ENCODE results near the gene DSCAML1. TPM values are rescaled to one million over a fixed set of nuclear protein-coding genes. Genes with fewer than 3 reads are reported as not detected.

Gene DSCAML1
- total RNA-seq, 1 experiment from 2014 or later, result not detected

DNA sequence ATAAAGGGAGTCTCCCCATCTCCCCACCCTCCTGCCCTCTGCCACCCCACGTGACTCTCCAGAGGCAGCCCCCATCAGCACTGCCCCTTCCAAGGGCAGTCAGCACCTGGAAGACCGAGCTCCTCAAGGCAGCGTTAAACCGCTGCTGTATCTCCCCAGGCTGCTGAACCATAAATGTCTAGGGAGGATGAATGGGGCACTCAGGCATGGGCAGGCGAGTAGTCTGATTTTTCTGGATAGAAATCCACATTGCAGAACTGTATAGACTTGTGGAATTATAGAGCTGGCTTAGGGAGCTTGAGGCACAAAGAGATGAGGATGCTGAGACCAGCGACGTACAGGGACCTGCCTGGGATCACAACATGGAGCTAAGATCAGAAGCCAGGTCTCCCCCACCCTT is 269.7 kb downstream of the DSCAML1 start:
- Histone ChIP-seq H4K20me1 (ENCODE audit: insufficient read depth) (no peaks in the 10 kb centered on the region), H3K27ac (ENCODE audit: low read depth, low read length) (no peak overlapping the region), H3K36me3 (ENCODE audit: control insufficient read depth in 1 of 2, insufficient read depth in 2 of 2, low read length in 2 of 2) (no peaks in the 10 kb centered on the region), H3K9me2 (ENCODE audit: insufficient read depth) (no peaks in the 10 kb centered on the region), H3K79me2 (ENCODE audit: insufficient read depth, low read length) (no peaks in the 10 kb centered on the region), H3K4me2 (ENCODE audit: low read length) (no peak overlapping the region), H2AFZ (ENCODE audit: low read depth, low read length, poor library complexity, severe bottlenecking) (no peak overlapping the region), H3K4me3 (replicated peaks in 1 of 2; ENCODE audit: low read depth in 1 of 2, low read length in 2 of 2) (no peak overlapping the region), H3K9ac (ENCODE audit: low read length) (no peak overlapping the region), H3K9me3 (ENCODE audit: control insufficient read depth in 1 of 2, insufficient read depth in 1 of 2, low read depth in 1 of 2, low read length in 2 of 2) (no peaks in the 10 kb centered on the region), H3K4me1 (ENCODE audit: control insufficient read depth in 1 of 2, insufficient read depth in 2 of 2, low read length in 2 of 2) (no peaks in the 10 kb centered on the region), H3K27me3 (ENCODE audit: insufficient read depth, low read length) (peaks cover 5% of the 10 kb centered on the region; the same call in 1 of the 2 replicates)
- no peak for ATAC-seq
- TF ChIP-seq ELF1 (IDR thresholded peaks at IDR 0.05; ENCODE audit: borderline replicate concordance, low read depth) (no peak), CBX3 (IDR thresholded peaks at IDR 0.05; ENCODE audit: low read depth) (no peak)
- no TSS peak for BruUV-seq (replicated peaks)
- intact Hi-C loops (cut with micrococcal nuclease), result no loop called here
- POLR2A ChIA-PET, result no interaction called here
- CTCF ChIA-PET, result interaction anchor here (0.7 kb wide), 1 partner anchor 94 kb away, joined by 3 read pairs; no protein-coding TSS in a partner anchor
- no peak for DNase-seq (ENCODE audit: low read depth, low spot score)
- RAD21 ChIA-PET (ENCODE audit: low non-redundant PET in 1 of 2, low total read pairs in 2 of 2, uncharacterized antibody in 2 of 2, unreplicated experiment in 2 of 2), result no interaction called here

DNA sequence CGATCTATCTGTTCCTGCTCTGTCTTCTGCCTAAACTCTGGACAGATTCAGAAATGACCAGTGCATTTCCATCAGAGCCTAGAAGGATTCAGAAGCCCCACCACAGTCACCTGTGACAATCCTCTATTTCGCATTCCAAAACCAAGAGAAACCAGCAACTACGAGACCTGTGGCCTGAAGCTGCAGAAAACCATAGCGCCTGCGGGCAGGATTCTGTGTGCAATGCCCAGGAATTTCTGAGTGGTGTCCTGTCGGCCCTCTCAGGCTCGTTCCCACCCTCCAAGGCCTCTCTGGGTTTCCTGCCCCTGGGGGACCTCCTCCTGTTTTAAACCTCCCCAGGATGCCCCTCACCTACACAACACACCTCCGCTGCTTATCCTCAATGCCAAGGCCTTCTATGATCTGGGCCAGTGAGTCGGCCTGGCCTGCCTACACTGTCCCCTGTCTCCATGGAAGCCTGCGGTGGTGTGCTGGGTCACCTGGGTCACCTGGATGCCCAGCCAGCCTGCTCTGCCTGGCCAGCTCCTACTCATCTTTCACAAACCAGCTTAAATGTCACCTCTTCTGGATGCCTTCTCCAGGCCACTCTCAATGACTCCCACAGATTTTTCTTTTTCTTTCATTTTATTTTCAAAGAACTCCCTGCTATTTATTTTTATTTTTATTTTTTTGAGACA is 271.0 kb downstream of the DSCAML1 start:
- Histone ChIP-seq H3K36me3 (ENCODE audit: control insufficient read depth in 1 of 2, insufficient read depth in 2 of 2, low read length in 2 of 2) (no peaks in the 10 kb centered on the region), H3K9me3 (ENCODE audit: control insufficient read depth in 1 of 2, insufficient read depth in 1 of 2, low read depth in 1 of 2, low read length in 2 of 2) (no peaks in the 10 kb centered on the region), H3K4me2 (ENCODE audit: low read length) (no peak overlapping the region), H3K9ac (ENCODE audit: low read length) (no peak overlapping the region), H3K27me3 (ENCODE audit: insufficient read depth, low read length) (peaks cover 5% of the 10 kb centered on the region; the same call in 1 of the 2 replicates), H2AFZ (ENCODE audit: low read depth, low read length, poor library complexity, severe bottlenecking) (no peak overlapping the region), H3K4me3 (replicated peaks in 1 of 2; ENCODE audit: low read depth in 1 of 2, low read length in 2 of 2) (no peak overlapping the region), H3K27ac (ENCODE audit: low read depth, low read length) (no peak overlapping the region), H3K4me1 (ENCODE audit: control insufficient read depth in 1 of 2, insufficient read depth in 2 of 2, low read length in 2 of 2) (no peaks in the 10 kb centered on the region), H3K79me2 (ENCODE audit: insufficient read depth, low read length) (no peaks in the 10 kb centered on the region), H3K9me2 (ENCODE audit: insufficient read depth) (no peaks in the 10 kb centered on the region), H4K20me1 (ENCODE audit: insufficient read depth) (no peaks in the 10 kb centered on the region)
- no TSS peak for BruUV-seq (replicated peaks)
- no peak for DNase-seq (ENCODE audit: low read depth, low spot score)
- intact Hi-C loops (cut with micrococcal nuclease), result no loop called here
- CTCF ChIA-PET, result no interaction called here
- no peak for ATAC-seq
- RAD21 ChIA-PET (ENCODE audit: low non-redundant PET in 1 of 2, low total read pairs in 2 of 2, uncharacterized antibody in 2 of 2, unreplicated experiment in 2 of 2), result no interaction called here
- TF ChIP-seq JUND (IDR thresholded peaks at IDR 0.05) (no peak), ZFX (IDR thresholded peaks at IDR 0.05) (no peak)
- TF ChIP-seq, protein P1, sequence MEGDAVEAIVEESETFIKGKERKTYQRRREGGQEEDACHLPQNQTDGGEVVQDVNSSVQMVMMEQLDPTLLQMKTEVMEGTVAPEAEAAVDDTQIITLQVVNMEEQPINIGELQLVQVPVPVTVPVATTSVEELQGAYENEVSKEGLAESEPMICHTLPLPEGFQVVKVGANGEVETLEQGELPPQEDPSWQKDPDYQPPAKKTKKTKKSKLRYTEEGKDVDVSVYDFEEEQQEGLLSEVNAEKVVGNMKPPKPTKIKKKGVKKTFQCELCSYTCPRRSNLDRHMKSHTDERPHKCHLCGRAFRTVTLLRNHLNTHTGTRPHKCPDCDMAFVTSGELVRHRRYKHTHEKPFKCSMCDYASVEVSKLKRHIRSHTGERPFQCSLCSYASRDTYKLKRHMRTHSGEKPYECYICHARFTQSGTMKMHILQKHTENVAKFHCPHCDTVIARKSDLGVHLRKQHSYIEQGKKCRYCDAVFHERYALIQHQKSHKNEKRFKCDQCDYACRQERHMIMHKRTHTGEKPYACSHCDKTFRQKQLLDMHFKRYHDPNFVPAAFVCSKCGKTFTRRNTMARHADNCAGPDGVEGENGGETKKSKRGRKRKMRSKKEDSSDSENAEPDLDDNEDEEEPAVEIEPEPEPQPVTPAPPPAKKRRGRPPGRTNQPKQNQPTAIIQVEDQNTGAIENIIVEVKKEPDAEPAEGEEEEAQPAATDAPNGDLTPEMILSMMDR (IDR thresholded peaks at IDR 0.05 in 2 of 3, conservative IDR thresholded peaks at IDR 0.05 in 1 of 3; ENCODE audit: borderline replicate concordance in 1 of 3, insufficient read depth in 1 of 3, low read depth in 2 of 3, low read length in 2 of 3), result no peak
- POLR2A ChIA-PET, result no interaction called here

Measured in HCT116 (cell line).